HG02623 (cell line): ENCODE data around the gene SLC38A3.

Experiments
- ATAC-seq: cut with Tn5 transposase; IDR thresholded peaks from one replicate; pipeline ENCODE4 v1.9.1; 2021; ENCODE audit warnings: moderate library complexity; ENCODE audit not compliant: unreplicated experiment

SLC38A3 gene

DNA sequence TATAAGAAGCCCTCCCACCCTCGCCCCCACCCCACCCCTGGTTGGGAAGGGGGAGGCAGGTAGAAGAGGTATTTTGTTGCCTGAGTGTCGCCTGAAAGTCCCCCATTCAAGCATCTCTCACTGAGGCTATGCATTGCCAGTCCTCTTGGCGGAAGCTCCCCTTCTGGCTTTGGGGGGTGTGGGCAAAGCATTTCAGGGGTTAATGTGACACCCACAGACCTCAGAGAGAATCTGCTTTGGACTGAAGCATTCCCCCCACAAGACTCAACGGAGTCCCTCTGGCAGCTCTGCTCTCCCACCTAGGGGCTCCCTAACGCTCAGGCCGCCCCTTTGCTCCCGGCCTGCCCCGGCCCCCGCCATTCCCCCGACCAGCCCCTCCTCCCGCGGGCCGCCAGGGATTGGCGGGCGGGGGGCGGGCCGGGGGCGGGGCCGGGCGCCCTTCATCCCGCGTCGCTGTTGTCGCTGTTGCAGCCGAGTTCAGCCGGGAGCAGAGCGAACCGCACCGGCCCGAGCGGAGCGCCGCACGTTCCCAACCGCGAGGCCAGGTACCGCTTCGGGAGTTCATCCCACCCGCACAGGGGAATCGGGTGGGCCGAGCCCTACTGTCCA, at the start of gene SLC38A3:
TSS of gene SLC38A3 (plus strand) at position 468 of the 609 bp plus-strand sequence. CDS start 8,929 bp downstream, outside the sequence.
- ATAC-seq = no peak

DNA sequence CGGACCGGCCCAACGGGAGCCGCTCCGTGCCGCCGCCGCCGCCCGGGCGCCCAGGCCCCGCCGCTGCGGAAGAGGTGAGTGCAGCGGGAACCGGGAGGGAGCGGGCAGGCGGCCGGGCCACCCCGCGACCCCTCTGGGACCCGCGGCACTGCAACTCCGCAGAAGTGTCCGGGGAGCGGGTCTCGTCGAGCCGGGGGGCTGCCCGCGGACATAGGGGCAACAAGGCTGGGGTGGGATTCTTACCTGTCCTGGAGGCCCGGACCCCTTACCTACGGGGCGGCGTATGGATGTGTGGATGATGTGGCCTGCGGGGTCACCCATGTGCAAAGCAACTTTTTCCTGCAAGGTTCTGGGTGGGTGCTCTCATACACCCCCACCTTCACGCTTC, 49.6 kb upstream of the SLC38A3 start:
- ATAC-seq = no peak

DNA sequence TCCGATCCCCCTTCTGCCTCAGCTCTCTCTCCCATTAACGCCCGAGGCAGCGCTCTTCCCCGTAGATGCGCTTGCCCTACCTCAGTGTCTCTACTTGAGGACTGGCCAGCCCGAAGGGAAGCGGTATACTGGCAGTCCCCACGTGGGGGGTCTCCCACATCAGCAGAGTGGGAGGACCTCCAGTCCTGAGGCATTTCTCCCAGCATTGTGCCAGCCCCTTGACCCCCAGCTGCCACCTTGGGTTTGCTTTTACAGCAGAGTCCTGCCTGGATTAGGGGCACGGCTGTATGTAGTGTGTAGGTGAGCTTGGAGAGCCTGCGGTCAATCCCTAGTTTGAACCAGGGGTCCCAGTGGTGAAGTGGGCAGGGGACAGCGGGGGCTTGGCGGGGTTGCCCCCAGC, 49.2 kb upstream of the SLC38A3 start:
- no peak for ATAC-seq

DNA sequence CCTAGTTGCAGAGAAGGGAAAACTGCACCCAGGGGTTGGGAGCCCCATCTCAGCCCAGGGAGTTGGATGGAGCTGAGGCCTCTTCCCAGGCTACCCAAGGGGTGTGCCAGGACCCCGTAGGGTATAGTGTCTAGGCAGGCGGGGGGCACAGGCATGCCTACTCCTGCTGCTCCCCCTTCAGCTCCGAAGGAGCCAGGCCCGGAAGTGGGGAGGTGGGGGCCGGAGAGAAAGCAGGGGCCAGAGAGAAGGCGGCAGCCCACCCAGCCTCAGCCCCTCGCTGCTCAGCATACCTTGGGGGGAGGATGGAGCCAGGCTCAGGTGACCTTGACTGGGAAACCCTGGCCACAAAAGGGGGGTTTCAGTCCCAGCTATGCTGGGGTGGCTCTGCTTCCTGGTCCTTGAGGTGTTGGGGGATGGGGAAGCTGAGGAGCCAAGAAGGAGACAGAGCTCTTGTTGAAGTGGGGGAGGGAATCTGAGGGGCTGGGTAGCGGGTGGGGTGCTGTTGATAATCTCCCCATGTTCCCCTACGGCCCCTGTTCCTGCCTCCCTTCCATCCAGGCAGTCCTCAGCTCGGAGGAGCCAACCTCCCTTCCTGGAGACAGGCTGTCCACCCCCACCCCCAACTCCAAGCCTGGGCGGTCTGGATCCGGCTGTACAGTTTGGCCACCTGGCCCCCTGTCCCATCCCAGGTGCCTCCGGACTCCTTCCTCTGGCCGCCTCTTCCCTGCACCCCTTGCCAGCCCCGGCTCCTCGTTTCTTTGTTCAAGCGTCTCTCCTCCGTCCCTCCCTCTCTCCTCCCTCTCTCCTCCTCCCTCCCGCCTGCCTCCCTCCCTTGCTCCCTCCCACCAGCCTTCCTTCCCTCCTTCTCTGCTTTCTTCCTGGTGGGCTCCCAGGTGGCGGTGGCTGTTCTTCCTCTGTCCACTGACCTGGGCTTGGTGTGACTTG, 48.2 kb upstream of the SLC38A3 start:
- ATAC-seq = no peak

DNA sequence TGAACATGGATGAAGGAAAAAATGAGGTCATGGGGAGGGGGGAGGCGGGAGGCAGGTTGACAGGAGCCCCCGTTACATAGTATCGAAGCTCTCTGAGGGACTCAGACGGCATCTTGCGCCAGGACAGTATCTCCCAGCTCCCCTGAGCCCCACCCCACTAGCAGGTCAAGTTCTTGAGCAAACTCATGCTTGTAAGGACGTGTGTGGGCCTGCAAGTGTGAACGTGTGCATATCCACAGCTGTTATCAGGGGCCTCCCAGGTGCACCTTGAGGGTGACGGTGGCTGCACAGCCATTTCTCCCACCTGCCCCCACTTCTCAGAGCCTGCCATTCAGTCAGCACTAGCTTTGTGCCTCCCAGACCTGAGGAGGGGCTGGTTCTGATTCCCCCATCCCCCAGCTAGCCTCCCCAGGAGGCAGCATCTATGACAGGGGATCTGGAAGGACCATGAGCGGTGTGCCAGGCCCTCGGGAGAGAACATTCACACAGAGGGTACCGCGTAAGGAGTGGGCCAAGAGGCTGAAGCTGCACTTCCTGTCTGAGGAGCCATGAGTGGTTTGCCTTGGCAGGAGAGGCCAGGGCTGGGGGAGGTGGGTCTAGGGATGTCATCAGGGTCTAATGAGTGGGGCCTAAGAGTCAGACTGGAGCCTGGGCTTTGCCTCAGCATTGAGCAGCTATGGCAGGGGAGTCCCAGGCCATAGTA, 47.1 kb upstream of the SLC38A3 start:
- ATAC-seq = no peak

DNA sequence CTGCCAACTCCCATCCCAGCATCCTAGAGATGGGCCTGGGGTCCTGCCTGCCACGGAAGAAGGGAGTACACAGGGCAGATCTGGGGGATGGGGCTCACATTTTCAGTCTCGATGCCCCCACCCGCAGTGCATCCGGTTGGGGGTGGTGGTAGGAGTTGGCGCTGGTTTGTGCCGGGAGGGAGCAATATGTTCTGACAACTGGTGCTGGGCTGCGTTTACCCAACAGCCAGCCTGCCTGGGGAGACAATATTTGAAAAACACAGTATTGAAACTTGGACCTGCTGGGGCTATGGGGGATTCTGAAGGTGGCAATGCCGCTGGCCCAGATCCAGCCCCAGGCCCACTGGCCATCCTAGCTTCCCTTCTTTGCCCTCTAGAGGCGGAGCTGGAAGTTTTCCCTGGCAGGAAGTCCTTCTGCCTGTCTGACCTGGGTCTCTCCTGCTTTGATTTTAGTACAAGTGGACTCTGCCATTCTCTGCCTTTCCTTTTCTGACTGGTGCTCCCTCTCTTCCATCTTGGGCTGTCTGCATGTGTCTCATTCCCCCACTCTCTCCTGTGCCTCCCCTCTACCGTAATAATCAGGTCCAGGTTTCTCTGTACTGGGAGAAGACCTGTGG, 46.4 kb upstream of the SLC38A3 start:
- ATAC-seq = no peak

DNA sequence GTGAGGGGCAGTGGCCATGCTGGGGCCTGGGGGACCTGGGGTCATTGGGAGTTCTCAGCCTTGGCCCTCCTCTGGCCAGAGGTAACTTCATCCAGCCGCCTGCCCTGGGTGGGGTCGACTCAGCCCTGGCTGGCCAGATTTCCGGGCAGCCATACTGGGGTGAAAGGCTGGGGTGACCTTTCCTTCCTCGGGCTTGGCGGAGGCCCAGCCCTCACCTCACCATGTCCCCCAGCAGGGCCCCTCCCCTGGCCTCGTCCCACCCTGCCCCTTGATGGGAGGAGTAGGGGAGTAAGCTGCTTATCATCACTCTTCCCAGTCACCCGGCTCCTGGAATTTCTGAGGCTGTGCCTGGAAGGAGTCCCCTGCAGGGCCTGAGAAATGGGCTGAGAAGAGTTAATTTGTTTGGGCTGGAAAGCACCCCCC, 44.5 kb upstream of the SLC38A3 start:
- no peak for ATAC-seq

DNA sequence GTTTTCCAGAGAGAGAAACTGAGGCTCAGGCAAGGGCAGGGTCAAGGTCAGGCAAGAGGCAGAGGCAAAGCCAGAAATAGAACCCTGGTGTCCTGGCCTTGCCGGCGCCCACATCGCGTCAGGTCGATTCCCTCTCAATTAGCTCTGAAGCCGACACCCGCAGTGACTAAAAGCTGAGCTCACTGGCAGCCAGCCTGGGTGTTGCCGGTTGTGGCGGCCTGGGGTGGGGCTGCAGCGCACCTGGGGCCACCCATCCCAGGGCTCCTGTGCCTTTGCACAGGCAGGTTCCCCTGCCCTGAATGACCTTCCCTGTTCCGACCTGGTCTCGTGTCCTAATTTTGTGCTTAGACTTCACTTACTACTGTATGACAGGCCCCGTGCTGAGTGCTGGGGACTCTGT, 43.8 kb upstream of the SLC38A3 start:
- no peak for ATAC-seq

DNA sequence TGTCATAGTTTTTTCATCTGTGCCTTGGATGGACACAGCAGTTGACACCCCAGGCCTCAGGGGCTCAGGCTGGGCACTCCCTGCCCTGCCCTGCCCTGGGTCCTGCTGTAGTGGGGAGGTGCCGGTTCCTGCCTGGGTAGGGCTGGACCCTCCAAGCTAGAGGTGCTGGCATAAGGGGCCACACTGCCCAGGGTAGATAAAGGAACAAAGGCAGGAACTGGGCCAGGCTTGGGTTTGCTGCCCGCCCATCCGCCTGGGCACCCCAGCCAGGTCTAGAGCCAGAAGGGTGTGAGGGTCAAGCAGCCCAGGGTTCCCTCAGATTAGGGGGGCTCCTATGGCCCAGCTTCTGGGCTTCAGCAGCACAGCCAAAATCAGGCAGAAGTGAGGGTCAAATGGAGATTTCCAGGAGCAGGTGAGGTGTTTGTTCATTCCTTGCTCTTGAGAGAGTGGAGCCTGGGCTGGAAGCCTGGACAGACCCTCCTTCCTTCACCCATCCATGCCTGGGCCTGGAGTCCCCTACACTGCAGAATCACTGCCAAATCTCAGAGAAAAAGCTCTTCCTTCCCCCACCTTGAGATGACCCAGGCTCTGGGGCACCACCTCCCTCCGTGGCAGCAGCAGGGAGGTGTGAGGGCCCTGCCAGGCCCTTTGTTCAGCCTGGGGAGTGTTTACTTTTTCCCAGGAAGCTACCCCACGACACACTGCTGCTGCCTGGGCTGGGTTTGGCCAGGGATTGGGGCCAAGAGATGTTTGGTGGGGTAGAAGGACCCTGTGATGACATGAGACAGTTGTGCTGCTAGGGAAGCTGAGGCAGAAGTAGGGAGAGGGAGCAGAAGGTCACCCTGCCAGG, 42.8 kb upstream of the SLC38A3 start:
- ATAC-seq = no peak

DNA sequence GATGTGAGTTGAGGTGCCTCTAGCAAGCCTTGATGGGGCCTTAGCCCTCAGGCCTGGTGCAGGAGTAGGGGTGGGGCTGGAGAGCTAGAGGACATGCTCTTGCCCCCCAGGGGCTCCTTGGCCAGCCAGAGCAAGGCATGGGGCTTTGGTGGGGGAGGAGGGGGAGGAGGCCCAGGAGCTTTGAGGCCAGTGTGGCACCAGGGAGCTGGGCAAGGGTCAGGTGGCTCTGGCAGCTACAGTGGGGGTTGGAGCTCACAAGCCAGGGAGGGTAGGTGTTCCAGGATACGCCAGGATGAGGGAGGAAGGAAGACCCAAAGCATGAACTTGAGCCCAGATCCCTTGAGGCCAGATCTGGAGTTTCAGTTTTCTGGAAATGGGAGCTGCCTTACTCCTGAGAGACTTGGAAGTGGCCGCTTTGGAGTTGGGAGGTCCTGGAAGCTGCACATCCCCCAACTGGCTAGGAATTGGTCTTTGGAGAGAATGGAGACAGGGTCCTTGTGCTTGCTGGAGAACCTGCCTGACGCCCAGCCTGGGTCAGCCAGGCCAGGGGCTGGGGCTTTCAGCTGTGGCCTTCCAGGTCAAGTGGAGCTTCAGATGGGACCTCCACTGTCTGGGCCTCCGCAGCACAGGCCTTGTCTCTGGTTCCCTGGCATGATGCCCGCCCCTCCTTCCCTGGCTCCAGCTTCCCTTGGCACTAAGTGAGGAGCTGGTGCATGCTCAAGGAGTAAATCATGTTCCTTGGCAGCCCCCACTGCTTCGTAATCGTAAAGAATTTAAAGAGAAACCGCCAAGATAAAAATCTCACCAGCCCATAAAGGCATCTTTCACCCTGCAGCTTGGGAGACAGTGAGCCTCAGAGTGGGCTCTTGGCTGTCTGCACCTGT, 41.3 kb upstream of the SLC38A3 start:
- no peak for ATAC-seq

DNA sequence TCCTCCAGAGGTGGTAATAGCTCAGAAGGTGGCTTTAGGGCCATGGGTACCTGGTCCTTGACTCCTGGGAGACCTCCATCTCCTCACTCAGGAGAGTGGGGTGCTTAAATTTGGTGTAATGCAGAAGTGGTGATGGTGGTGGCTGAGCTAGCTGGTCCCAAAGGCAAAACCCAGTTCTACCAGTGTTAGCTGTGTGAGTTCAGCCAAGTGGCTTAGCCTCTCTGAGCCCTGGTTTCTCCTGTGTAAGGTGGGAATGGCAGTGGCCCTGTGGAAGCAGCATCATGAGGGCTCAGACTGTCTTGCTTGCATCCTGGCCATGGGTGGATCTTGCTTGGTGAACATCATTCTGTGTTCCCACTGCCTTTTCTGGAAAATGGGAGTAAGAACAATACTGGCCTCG, 40.6 kb upstream of the SLC38A3 start:
- ATAC-seq = no peak

DNA sequence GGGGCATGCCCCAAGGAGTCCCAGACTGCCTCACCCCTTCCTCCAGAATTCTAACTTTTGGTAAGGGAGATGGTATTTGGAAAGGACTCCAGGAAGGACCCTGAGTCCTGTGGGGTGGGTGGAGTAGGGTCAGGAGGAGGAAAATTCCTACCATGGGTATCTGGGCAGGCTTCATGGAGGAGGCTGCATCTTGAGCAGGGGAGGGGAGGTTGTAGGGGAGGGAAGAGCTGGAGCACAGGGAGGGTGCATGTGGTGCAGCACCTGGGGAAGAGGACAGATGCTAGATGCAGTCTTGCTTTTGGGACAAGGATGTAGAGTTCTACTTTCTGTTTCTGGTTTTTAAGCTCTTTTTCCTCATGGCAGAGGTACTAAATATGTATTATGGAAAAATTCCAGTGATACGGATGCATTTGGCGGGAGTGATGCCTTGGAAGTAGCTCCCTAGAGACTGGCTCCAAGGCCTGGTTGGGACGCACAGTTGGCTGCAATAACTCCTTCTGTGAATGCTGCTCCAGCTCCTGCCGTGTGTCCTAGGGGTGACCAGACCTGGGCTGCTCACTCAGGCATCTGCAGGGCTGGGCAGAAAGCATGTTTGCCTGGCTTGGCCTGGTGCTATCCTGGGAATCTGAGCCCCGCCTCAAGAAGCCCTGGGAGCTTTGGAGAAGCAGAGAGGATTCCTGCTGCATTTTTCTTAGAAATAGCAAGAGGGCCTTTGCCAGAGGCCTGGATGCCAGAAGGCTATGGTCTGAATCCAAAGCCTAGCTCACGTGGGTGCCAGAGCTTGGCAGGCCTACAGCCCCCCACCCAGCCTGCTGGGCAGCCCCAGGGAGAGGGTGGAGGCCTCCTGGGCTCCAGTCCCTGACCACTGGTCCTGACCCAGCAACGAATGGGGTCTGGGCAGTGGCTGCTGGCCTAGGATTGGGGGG, 39.8 kb upstream of the SLC38A3 start:
- ATAC-seq = no peak

DNA sequence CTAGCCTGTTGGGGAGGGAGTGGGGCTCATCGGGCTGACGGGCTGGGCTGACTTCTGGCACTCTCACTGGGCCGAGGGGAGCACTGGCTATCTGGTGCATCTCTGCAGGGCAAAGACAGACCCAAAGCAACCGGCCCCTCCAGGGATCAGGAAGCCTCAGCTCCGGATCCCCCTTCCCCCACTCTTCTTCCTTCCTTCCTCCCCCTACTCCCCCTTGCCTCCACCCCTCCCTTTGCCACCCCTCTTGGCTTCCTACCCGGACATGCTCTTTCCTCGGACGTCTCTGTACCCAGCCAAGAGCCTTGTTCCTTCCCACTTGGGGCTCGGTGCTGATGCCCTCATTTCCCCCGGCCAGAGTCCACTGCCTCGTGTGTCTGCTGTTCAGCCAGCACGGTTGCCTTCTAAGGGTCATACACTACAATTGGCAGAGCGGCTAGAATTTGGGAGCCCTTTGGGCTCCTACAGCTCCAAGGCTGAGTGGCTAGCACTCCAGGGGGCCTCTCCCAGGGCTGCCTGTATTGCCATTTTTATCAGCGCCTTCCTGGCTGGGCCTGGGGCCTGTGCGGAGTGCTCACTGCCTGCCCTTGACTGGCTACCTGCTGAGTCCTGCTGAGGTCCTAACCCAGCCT, 39.0 kb upstream of the SLC38A3 start:
- ATAC-seq = no peak

DNA sequence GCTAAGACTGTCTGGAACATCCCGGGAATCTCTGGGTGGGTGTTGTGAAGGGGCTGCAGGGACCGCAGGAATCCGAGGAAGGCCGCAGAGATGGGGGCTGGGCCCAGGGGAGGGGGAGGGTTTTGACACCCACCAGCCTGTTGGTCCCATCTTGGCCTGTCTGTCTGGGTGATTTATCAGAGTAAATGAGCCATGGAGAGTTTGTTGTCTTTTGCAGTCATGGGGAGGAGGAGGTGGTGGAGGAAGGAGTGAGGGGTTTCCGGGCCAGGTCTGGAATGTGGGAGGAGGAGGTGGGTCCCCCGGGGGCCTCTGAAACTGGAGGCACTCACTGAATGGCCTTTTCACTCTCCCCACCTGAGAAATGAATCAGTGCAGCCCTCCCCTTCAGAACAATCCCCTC, 38.5 kb upstream of the SLC38A3 start:
- no peak for ATAC-seq

DNA sequence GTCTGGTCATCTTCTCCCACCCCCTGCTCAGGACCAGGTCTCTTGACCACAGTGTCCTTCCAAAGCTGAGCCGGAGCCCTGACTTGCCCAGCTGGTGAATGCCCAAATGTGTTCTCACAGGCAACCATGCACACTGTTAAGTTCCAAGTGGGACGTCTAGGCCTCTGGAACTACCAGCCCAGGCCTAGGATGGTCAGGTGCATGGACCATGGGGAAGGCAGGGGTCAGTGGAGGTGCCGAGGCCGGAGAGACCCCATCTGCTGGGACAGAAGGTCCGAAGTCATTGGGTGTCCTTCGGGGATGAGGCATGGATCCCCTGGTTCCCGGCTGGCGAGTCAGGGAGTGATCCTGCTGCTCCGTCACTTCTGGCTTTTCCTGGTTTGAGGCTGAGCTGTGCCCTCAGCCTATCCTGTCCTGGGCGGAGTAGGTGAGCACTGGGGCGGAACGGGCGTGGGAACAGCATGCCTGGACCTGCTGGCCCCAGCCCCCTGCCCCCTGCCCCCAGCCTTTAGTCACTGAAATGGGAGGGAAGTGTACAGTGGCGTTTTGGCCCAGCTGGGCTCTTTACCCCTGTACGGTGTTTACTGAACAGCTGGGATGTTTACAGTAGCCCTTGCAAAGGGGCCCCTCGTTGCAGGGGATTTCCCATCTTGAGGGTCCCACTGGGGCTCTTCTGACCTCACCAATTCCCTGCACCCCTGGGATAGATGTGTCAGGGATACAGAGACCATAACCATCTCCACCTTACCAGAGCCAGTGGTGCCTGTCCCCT, 37.8 kb upstream of the SLC38A3 start:
- no peak for ATAC-seq

DNA sequence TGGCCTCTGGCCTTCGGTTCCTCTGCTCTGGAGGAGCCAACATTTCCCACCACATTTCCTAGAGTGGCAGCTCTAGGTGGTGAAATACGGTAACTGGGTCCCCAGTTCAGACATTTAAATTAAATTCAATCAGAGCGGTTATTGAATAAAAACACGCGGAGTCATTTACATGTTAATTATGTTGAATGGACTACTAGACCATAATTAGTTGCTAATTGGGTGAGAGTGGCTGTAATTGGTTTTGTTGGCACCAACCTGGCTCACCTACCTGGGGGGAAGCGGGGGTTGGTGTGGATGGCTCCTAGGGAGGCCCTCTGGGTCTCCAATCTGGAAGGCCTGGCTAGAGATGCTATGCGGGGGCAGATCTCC, 37.2 kb upstream of the SLC38A3 start:
- ATAC-seq = no peak

DNA sequence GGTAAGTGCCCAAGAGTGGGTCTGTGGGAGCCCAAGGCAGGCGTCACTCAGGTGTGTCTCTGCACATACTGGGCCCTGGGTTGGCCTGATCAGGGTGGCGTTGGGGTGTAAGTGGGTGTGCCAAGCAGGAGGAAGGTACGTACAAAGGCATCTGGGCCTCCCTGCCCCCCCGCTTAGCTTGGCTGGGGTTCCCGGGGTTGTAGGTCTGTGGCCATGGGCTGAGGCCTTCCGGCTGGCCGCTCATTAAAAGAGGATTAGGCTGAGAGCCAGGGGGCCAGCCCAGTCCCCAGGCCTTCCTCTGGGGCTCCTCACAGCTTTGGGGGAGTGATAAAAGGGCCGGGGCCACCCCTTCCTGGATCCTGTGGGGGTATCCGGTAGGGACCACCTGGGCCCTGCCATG, 36.7 kb upstream of the SLC38A3 start:
- no peak for ATAC-seq
